Measurements from ENCODE around the gene ITSN2. TPM values are rescaled to one million over a fixed set of nuclear protein-coding genes. Genes with fewer than 3 reads are reported as not detected.

Gene ITSN2
- total and polyA plus RNA-seq, 4 donors: 34.3 to 77.2 (median 54.5) TPM

GRCh38 chr2:24253303-24253919 lies 106.9 kb downstream of the ITSN2 start:
- H3K36me3 ChIP-seq (ENCODE audit: control insufficient read depth in 4 of 4, insufficient read depth in 4 of 4, low read length in 4 of 4): peaks cover 4 to 13% (median 6%) of the 10 kb centered on the region in 4 donors
- DNase-seq: no peak
- H3K27ac ChIP-seq (ENCODE audit: low read depth in 1 of 2, low read length in 1 of 2): no peak overlapping the region
- H3K27me3 ChIP-seq (ENCODE audit: control insufficient read depth in 3 of 3, insufficient read depth in 3 of 3, low read length in 2 of 3): no peaks in the 10 kb centered on the region
- H3K4me3 ChIP-seq: no peak overlapping the region
- H3K4me1 ChIP-seq (ENCODE audit: control insufficient read depth in 5 of 5, insufficient read depth in 5 of 5, low read length in 5 of 5): peaks cover 0 to 4% (median 0%) of the 10 kb centered on the region in 5 donors
- 96 to 97% methylated on average over 6 of the region's 6 CpGs for WGBS, 2 donors
- no peak for ATAC-seq (ENCODE audit: insufficient read depth, low FRiP score)
- no peaks in the 10 kb centered on the region for H3K9me3 ChIP-seq (ENCODE audit: control insufficient read depth in 4 of 4, insufficient read depth in 3 of 4, low read length in 3 of 4)
- TF ChIP-seq CTCF (IDR thresholded peaks at IDR 0.05; ENCODE audit: control extremely low read depth, extremely low read depth): no peak
- no peak overlapping the region for H3K9ac ChIP-seq (ENCODE audit: insufficient read depth in 1 of 2, low read length in 2 of 2)

- ATAC-seq (ENCODE audit: insufficient read depth, low FRiP score) (no peak), DNase-seq (peak in 1 of 3 donors; percentile 17)
- H3K36me3 ChIP-seq (ENCODE audit: control insufficient read depth in 4 of 4, insufficient read depth in 4 of 4, low read length in 4 of 4): peaks cover 3 to 31% (median 12%) of the 10 kb centered on the region in 4 donors
- no peak overlapping the region for H3K27ac ChIP-seq (ENCODE audit: low read depth in 1 of 2, low read length in 1 of 2)
- peaks cover 0 to 4% (median 0%) of the 10 kb centered on the region in 5 donors for H3K4me1 ChIP-seq (ENCODE audit: control insufficient read depth in 5 of 5, insufficient read depth in 5 of 5, low read length in 5 of 5)
- no peak for TF ChIP-seq CTCF (IDR thresholded peaks at IDR 0.05; ENCODE audit: control extremely low read depth, extremely low read depth)
- no peaks in the 10 kb centered on the region for H3K9me3 ChIP-seq (ENCODE audit: control insufficient read depth in 4 of 4, insufficient read depth in 3 of 4, low read length in 3 of 4)
- 74 to 93% methylated on average over 3 of the region's 3 CpGs for WGBS, 2 donors
- H3K27me3 ChIP-seq (ENCODE audit: control insufficient read depth in 3 of 3, insufficient read depth in 3 of 3, low read length in 2 of 3): no peaks in the 10 kb centered on the region
- no peak overlapping the region for H3K9ac ChIP-seq (ENCODE audit: insufficient read depth in 1 of 2, low read length in 2 of 2)
- H3K4me3 ChIP-seq: no peak overlapping the region
Measured at GRCh38 chr2:24247592-24247991, 112.7 kb downstream of the ITSN2 start.

GRCh38 chr2:24247164-24247563 lies 113.2 kb downstream of the ITSN2 start:
- no peak overlapping the region for H3K9ac ChIP-seq (ENCODE audit: insufficient read depth in 1 of 2, low read length in 2 of 2)
- no peaks in the 10 kb centered on the region for H3K27me3 ChIP-seq (ENCODE audit: control insufficient read depth in 3 of 3, insufficient read depth in 3 of 3, low read length in 2 of 3)
- H3K4me1 ChIP-seq (ENCODE audit: control insufficient read depth in 5 of 5, insufficient read depth in 5 of 5, low read length in 5 of 5): peaks cover 0 to 4% (median 0%) of the 10 kb centered on the region in 5 donors
- H3K36me3 ChIP-seq (ENCODE audit: control insufficient read depth in 4 of 4, insufficient read depth in 4 of 4, low read length in 4 of 4): peaks cover 3 to 31% (median 11%) of the 10 kb centered on the region in 4 donors
- WGBS, 2 donors: 93 to 96% methylated on average over 1 of the region's 1 CpG
- H3K4me3 ChIP-seq: no peak overlapping the region
- H3K9me3 ChIP-seq (ENCODE audit: control insufficient read depth in 4 of 4, insufficient read depth in 3 of 4, low read length in 3 of 4): no peaks in the 10 kb centered on the region
- H3K27ac ChIP-seq (ENCODE audit: low read depth in 1 of 2, low read length in 1 of 2): no peak overlapping the region
- DNase-seq (no peak), ATAC-seq (ENCODE audit: insufficient read depth, low FRiP score) (no peak)
- no peak for TF ChIP-seq CTCF (IDR thresholded peaks at IDR 0.05; ENCODE audit: control extremely low read depth, extremely low read depth)
